Measurements from ENCODE around the gene PRKCA.

The PRKCA gene

DNA sequence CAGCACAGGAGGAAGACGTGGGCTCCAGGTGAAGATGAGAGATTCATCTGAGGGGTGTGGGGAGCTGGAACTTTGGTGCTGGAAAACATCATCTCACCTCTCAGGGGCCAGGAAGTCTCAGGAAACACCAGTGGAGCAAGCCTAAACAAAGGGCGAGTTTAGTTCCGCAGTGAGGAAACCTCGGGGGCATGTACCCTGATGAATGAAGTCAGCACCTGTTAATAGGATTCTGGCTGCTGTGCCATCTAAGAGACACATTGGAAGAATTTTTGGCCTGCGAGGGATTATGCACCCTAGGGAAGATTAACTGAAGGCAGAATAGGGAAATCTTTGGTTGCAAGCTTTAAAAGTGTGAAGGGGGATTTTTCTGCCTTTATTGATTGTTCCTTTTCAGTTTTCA is 437.8 kb downstream of the PRKCA start:
- DNase-seq (ENCODE audit: low read depth in 2 of 2): no peak

DNA sequence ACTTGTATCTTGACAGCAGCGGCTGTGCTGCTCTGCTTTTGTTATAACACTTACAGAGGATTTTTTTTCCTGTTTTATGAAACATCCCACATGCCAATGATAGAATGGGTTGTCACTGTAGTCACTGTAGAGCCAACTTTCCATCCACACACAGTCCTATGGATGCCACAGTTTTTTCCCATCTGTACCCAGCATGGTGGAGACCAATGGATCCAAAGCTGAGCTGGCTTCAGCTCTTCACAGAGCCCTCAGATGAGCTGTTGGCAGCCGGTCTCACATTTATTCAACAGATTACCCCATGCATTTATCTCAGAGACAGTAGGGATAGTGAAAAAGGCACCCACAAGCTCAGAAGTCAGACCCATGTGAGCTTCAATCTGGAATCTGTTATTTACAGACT is 441.1 kb downstream of the PRKCA start:
- no peak for DNase-seq (ENCODE audit: low read depth in 2 of 2)

DNA sequence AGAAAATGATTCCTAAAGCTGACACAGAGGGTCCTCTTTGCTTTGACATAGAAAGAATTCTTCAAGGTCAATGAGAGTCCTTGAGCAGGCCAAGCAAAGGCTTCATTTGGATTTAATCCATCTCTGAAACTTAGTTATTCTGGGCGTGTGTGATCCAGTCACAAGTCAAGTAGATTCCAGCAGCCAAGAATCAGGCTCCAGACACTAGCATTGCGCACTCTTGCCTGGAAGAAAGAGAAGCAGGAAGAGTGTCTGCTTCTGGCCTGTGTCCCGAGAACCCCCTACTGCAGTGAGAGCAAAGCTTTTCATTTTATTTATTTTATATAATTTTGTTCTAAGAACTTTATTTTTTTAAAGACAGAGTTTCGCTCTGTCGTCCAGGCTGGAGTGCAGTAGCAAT is 444.3 kb downstream of the PRKCA start:
- DNase-seq (ENCODE audit: low read depth in 2 of 2): no peak

DNA sequence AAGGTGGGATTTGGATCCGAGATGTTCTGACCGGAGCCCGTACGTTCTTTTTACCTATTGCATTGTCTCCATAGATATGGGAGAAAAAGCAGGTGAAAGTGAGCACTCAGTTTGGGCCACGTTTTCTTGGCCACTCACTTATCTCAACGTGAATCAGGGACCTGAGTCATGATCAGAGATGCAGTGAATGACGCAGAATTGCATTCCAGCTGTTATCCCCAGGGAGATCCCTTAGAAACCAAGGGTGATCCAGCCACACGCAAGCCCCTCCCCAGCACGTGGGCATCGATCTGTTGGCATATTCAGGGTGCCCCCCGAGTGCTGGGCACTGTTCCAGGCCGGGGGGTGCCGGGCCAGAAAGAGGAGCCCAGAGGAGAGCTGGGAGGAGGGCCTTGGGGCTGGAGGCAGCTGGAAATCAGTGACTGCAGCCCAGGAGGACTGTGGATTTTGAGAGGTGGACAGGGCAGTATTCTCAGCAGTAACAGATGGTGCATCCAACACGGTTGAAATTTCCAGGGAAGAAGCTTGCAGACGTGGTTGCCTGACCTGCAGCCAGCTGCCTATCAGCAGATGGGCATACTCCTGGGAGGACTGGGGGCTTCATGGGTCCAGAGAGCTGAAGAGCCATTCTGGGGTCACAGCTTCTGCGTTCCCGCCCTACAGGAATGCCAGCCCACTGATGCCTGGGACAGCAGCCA is 445.3 kb downstream of the PRKCA start:
- no peak for DNase-seq (ENCODE audit: low read depth in 2 of 2)

DNA sequence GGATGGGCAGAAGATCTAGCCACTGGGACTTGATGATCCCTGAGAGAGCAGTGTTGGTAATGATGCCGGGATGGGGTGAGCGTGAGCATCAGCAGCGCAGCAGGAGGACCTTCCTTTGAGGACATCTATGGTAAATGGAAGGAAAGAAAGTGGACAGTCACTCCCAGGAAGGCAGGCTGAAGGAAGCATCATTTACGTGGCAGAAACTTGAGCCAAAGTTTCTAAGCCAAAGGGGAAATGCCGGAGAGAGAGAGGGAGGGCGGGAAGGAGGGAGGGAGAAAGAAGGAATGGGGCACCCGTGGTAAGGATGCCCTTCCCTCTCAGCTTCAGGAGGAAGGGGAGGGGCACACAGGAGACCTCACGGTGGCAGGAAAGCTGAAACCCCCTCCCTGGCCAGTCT is 446.2 kb downstream of the PRKCA start:
- DNase-seq (ENCODE audit: low read depth in 2 of 2): no peak

DNA sequence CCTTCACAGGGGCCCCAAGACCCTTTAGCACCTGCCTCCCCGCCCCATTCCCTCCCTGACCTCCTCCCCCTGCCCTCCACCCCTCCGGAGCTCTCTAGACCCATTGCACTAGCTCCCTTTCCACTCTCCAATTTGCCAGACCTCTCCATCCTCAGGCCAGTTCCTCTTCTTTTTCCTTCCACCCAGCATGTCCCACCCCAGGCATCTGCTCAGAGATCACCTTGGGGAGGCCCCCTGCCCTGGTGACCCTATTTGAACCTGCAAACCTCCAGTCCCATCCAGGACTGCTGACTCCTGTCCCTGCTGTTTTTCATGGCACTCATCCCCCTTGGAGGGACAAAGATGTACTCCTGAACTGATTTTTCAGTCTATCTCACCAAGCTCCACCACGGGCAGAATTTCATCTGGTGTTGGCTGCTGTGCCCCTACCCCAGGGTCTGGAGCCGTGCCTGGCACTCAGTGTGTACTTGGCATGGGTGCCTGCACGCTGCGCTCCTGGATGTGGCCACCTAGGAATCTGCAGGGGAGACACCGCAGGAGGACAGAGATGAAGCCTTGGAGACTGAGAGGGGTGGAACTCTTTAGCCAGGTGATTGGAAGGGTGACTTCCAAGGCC is 446.9 kb downstream of the PRKCA start:
- DNase-seq (ENCODE audit: low read depth in 2 of 2): no peak

DNA sequence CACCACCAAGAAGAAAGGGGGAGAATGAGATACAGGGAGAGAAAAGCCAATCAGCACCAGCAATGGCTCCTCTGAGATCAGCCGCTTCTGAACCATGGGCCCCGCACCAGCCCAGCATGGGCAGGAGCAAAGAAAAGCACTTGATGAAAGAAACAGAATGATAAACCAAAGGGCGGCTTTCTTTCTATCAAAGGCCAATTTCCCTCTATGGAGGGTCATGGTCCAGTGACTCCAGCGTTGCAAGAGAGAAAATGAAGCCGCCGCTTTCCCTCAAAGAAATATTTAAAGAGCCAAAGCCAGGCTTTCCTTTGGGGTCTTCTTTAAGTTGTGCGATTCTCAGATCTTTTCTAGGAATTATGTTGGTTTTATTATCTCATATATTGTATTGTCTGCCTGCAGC is 447.7 kb downstream of the PRKCA start:
- DNase-seq (ENCODE audit: low read depth in 2 of 2): no peak

DNA sequence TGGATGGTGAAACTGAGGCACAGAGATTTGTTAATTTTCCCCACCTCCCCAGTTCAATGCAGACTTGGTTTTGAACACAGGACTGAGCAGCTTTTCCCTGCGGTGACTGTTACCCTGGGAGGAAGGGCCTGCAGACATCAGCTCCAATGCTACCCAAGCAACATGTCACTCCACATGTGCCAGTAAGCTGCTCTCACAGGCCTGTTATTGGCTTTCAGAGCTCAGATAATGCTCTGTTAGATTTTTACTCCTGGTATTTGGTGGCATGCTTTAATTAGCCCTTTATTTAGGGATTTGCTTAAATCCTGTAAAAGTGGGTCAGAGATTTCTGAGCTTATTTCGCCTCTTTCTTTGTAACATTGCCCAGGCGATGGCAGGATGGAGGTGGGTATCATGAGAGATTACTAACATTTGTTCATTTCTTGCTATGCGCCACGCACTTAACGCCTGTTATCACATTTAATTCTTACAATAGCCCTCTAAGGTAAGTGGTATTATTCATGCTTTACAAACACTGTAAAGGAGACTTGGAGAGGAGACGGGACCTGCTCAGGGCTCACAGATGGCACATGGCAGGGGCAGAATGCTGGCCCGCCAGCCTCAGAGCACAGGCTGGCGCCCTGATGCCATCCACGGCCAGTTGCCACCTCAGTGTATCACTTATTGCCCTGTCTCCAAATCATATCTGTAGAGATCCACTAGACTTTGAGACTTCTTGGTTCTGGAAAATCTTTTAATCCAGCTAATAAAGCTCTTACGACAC is 448.5 kb downstream of the PRKCA start:
- DNase-seq (ENCODE audit: low read depth in 2 of 2): no peak

DNA sequence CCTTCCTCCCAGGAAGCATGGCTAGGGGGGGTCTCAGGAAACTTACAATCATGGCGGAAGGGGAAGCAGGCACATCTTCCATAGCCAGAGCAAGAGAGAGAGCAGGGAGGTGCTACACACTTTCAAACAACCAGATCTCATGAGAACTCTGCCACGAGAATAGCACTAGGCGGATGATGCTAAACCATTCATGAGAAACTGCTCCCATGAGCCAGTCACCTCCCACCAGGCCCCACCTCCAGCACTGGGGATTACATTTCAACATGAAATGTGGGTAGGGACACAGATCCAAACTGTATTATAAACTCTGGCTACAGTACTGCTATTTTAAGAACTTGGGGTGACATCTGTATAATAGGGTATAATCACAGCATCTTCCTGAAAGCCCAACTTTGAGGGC is 449.4 kb downstream of the PRKCA start:
- DNase-seq (ENCODE audit: low read depth in 2 of 2): no peak

DNA sequence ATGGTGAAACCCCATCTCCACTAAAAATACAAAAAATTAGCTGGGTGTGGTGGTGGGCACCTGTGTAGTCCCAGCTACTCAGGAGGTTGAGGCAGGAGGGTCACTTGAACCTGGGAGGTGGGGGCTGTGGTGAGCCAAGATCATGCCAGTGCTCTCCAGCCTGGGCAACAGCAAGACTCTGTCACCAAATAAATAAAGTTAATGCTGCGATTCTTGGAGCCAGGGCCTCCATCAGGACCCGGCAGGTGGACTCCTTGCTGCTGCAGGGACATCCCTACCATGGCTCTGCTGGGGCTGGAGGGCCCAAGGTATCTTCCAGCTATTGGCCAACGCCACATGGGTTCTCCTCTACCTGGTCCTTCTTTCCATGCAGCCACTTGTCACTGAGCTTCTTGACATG is 450.0 kb downstream of the PRKCA start:
- DNase-seq (ENCODE audit: low read depth in 2 of 2): no peak

DNA sequence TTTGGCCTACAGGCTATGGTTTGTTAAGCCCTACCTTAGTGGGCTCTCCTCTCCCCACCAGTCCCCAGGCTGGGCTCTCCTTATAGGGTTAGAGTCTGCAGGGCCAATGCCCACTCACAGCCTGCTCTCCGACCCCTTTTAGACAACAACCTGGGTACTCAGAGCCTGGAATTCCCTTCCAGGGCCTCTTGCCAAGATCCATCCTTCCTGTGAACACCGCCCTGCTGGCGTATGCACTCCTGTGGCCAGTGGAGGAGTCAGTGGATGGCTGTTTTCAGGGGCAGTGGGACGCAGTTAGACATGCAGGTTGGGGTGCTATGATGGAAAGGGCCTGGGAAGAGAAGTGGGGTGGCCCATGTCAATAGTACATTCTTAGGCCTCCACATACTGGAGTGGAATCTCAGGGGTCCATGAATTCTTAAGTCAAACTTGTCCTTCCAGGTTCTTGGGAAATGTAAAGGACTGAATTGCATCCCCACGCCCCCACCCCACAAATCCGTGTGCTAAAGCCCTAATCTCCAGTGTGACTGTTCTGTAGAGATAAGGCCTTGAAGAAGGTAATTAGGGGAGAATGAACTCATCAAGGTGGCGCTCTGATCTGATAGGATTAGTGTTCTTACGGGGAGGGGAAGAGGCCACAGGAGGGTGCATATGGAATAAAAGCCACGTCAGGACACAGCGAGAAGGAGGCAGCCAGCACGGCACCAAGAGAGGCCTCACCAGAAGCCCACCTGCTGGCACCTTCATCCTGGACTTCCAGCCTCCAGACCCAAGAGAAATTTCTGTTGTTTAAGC is 450.9 kb downstream of the PRKCA start:
- no peak for DNase-seq (ENCODE audit: low read depth in 2 of 2)

DNA sequence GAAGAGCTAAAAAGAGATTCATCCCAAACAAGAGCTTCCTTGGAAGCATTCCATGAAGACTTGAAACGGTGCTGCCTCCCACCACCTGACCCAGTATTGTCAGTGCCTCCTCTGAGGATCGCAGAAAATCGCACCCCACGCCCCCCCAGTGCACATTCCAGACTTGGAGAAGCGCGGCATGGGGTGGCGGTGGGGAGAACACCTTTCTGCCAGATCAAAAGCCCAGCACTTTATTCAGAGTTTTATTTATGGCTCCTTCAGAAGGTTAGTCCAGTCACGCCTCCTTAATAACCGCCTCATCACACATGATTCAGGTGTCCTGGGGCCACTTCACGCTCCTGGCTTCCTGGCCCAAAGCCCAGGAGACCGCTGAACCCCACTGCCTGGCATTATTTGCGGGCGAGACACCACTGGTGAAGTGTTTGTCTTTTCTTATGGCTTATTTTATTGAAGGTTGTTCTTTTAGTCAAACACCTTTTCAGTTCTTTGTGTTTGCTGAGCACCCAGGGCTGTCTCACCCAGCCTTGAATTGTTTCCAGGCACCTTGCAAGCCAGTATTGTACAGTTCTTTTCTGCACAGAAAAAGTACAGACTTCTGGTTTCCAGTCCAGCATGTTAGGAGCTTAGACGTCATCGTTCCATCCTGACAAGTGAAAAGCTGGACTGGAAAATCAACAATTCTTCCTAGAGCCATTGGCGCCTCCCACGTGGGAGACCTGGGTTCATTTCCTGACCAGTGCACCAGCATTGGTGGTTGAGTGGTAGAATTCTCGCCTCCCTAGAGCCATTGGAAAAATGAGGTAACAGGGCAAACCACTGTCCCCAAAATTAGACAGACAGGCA is 452.9 kb downstream of the PRKCA start:
- no peak for DNase-seq (ENCODE audit: low read depth in 2 of 2)

DNA sequence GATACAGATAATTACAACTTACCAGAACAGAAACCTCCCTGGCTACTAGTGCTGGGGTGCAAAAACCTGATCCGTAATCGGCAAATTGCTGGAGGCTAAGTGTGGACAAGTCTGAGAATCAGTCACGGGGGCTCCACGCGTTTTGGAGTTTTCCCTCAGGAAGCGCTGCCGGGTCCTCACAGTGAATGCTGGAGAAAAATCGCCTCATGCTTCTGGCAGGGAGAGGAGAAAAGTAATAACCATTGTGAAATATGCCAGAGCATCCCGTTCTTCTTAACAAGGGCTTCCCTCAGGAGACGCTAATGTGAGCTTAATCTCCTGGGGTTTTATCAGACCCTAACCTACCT is 453.5 kb downstream of the PRKCA start:
- no peak for DNase-seq (ENCODE audit: low read depth in 2 of 2)

DNA sequence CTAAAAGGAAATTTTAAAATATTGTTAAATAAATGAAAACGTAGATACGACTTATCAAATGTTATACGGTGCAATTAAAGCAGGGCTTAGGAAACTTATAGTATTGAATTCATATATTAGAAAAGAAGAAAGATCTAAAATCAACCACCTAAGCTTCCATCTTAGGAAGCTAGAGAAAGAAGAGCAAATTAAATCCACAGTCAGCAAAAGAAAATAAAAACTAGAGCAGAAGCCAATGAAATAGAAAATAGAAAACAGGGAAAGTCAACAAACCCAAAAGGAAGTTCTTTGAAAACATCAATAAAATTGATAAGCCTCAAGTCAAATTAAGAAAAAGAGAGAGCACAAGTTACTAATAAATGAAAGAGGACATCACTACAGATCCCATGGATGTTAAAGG is 457.9 kb downstream of the PRKCA start:
- no peak for DNase-seq (ENCODE audit: low read depth in 2 of 2)

DNA sequence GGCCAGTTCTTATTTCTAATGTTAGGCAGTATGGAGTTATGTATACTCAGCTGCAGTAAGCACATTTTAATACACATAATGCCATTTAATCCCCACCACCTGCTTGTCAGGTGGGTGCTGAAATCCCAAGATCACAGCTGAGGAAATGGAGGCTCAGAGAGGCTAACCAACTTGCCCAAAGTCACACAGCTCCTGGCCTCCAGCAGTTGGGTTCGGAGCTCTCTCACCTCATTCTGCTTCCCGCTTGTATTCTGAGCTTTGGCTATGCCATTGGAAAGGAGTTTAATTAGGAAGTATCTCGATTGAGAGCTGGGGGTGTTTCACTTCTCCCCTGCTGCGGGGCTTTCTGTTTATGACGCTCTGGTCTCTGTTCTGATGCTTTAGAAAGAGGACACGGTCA is 459.9 kb downstream of the PRKCA start:
- DNase-seq (ENCODE audit: low read depth in 2 of 2): no peak

DNA sequence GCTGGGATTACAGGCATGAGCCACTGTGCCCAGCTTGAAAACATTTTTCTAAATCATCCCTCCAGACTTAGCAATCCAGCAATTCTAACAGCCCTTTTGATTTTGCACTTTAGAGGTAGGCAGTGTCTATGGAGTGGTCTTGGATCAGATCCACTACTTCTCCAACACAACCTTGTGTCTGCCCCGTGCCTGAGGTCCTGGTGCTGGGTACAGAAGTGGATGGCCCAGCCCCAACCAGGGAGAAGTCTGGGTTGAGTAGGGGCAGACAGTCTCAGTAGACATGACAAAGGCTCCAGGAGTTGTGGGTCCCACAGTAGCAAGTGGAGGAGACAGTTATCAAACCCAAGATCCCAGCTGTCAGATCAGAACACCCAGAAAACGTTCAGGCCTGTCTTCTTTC is 460.6 kb downstream of the PRKCA start:
- DNase-seq (ENCODE audit: low read depth in 2 of 2): no peak

DNA sequence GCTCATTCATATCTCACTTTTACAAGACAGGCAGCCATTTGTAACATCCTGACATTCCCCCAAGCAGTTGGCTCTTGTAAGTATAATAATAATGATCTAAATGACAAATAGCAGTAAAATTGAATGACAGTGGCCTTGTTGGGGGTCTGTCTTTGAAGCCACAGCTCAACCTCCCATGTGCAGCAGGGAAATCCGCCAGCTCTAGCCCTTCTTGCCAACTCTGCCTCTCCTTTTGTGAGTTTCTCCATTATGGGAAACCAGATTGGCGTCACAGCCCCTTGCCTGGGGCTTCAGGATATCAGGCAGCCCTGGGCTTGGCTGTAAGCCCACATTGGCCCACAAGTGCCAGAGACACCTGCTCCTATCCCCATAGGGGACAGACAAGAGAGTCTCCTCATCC is 462.1 kb downstream of the PRKCA start:
- no peak for DNase-seq (ENCODE audit: low read depth in 2 of 2)

DNA sequence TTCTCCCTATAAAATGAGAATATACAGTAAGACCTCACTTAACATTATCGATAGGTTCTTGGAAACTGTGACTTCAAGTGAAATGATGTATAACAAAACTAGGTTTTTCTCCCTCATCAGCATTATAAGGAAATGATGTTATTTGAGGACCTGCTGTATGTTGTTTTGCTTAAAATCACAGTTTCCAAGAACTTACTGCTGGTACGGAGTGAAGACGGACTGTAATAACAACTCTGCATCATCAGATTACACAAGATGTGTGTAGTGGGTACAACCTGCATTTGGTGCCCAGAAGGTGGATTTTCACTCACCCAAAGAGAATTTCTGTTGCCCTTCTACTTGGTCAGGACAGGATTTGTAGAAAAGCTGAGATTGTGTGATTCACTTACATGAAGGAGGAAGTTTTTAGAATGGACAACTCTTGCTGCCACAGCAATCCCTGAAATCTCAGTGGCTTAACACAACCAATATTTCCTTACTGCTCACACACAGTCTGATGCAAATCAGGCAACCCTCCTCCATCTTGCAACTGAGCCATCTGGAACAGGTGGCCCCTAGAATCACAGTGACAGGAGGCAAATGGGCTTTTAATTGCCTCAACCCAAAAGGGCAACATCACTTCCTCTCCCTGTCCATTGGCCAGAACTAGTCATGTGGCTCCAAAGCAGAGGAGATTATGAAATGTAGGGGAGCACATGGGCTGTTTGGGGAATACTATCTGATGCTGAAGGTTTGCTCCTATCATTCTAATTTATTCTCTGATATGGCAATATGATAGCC is 464.9 kb downstream of the PRKCA start:
- DNase-seq (ENCODE audit: low read depth in 2 of 2): no peak

DNA sequence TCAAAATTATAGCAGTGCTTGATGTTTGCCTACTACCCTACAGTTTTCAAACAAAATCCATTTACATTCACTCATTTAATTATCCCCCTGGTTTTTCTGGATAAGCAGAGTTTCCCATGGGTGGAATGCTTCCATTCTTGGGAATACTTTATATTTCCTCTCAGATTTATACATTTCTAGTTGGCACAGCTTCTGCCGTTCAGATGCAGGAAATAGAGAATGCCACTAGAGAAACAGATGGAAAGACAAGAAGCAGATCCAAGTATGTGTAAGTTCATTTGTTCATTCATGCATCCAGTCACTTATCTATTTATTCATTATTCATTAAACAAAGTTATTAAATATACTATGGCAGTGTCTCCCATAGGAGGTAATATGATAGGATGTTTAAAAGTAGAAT is 467.5 kb downstream of the PRKCA start:
- no peak for DNase-seq (ENCODE audit: low read depth in 2 of 2)

DNA sequence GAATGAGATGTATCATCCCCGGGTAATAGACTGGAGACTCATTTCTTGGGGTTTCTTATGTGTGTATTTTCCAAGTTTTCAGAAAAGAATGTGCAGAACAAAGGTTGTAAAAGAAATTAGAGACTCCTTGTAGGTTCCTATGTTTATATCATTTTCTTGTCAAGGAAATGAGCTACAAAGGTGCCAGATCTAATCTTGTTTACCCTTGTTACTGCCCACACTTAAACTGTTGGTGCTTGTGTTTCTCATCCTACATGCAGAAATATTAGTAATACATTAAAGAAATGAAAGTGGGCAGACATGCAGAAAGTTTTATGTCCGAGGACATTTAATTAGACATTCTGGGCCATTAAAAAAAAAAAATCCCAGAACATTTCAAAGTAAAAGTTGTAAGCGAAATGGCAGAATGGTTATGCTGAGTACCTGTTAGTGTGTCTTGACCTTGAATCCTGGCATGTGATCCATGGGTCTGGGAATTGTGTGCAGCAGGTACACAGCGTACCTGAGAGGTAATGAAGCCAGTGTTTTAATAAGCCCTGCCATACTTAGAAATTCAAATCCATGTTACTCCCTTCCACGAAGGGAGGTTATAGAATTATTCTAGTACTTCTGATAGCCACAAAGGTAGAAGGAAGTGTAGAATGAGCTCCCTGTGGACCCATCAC is 469.9 kb downstream of the PRKCA start:
- no peak for DNase-seq (ENCODE audit: low read depth in 2 of 2)
